ENCODE measurements around the gene M6PR.

DNA sequence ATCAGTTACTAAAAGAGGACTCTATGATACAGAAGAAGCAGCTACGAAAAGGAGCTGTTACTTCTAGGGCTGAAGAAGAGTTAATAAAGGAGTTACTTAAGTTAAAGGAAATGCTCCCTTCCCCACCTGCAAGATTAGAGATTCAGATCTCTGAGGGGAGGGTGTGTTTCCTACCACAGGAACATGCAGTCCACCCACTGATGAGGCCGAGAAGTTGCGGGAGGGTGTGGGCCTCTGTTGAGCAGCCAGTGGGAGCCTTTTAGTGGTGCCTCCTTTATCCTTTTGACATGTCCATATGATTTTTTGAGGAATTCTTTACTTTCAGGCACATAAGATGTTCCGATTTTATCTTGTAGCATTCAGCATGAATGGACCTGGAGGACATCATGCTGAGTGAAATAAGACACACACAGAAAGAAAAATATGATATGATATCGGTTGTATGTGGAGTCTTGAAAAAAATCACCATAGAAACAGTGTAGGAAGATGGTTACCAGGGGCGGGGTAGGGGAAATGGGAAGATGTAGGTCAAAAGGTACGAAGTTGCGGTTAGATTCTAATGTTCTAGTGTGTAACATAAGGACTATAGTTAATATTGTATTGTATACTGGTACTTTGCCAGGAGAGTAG, 4.4 kb upstream of the M6PR start:
- TF ChIP-seq EZH2 (IDR thresholded peaks at IDR 0.05; ENCODE audit: low read length): no peak
- TF ChIP-seq, protein P1, sequence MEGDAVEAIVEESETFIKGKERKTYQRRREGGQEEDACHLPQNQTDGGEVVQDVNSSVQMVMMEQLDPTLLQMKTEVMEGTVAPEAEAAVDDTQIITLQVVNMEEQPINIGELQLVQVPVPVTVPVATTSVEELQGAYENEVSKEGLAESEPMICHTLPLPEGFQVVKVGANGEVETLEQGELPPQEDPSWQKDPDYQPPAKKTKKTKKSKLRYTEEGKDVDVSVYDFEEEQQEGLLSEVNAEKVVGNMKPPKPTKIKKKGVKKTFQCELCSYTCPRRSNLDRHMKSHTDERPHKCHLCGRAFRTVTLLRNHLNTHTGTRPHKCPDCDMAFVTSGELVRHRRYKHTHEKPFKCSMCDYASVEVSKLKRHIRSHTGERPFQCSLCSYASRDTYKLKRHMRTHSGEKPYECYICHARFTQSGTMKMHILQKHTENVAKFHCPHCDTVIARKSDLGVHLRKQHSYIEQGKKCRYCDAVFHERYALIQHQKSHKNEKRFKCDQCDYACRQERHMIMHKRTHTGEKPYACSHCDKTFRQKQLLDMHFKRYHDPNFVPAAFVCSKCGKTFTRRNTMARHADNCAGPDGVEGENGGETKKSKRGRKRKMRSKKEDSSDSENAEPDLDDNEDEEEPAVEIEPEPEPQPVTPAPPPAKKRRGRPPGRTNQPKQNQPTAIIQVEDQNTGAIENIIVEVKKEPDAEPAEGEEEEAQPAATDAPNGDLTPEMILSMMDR (optimal IDR thresholded peaks at IDR 0.05 in 1 of 3, IDR thresholded peaks at IDR 0.05 in 1 of 3, conservative IDR thresholded peaks at IDR 0.05 in 1 of 3; ENCODE audit: extremely low read depth in 1 of 3, insufficient read depth in 2 of 3, low read length in 3 of 3): no peak
